NCI-H2107 treated with DMSO at 0.1 percent for 48 hours (cell line): ENCODE measurements around the gene FBXO38.

Source experiments
- DNase-seq: peaks from one replicate; lab custom pipeline; 2025; ENCODE audit not compliant: unreplicated experiment; lab: John Stamatoyannopoulos, UW

FBXO38 gene

DNA sequence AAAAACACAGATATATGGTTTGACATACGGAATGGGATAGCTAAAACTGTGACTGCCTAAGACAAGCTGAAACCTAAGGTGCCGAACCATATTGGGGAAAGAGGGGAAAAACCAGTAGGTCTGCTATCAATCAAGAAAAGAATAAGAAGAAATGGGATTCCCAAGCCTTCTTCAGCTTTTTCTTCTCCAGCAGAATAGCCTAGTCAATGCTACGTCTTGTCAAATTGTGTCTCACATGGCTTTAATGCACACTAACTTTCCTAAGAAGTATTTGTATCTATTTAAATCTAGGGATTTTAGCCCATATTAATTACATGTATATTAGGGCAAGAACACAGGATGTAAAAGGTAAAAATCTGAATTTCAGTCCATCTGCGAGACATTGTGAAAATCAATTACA, 797 bp upstream of the FBXO38 start:
- DNase-seq = no peak

DNA sequence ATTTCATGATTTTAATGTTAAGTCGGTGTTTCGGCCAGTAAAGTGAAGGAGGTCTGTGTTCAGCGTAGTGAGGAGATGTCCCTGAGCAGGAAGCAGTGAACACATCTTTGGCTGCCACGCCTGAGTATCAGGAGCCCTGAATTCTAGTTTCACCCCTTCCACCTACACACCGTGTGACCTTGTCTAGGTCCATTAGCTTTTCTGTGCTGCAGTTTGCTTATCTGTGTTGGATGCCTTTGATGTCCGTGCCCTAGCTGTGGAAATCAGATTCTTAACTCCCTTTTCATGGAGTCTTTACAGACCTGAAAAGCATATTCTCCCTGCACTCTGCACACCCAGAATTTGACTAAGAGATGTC, 601 bp downstream of the FBXO38 start:
- DNase-seq = no peak

DNA sequence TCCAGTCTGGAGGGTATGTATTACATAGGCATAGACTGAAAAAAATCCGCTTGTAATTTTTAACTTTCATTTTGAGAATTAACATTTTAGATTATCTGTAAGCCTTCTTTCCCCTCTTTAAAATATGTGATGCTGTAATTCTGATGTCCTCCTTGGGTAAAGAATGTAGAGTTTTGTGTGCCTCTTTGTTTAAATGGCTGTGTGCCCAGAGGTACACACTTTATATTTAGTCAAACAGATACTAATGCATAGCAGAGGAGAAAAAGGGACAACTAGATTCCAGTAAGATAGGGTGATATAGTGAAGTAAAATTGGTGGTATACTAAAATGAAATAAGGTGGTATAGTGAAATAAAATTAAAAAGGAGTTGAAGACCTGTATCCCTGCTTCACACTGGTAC, 1.3 kb downstream of the FBXO38 start:
- DNase-seq = no peak

DNA sequence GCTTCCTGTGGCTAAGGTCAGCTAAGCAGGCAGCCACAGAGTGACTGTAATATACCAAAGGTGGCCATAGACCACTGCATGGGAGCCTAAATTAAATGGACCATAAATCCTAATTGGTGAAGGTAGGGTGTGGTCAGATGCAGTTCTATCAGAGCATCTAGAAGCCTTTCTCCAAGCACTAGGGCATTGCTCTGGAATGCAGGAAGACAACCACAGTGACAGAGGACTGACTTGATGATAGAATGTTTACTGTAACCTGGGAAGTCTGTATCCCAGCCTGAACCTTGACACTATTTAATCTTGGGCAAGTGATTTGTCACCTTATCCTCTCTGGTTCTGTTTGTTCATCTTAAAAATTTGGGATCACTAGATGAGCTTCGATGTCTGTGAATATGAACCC, 2.3 kb downstream of the FBXO38 start:
- no peak for DNase-seq

DNA sequence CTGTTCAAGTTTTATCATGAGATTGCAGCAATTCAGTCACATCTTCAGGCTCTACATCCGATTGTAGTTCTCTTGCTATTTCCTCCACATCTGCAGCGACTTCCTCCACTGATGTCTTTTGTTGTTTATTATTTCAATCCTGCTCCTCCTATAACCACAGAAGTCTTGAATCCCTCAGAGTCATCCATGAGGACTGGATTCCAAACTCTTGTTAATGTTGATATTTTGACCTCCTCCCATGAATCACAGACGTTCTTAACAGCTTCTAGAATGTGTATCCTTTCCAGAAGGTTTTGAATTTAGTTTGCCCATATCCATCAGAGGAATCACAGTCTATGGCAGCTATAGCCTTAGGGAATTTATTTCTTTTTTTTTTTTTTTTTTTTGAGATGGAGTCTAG, 3.6 kb downstream of the FBXO38 start:
- DNase-seq = no peak

DNA sequence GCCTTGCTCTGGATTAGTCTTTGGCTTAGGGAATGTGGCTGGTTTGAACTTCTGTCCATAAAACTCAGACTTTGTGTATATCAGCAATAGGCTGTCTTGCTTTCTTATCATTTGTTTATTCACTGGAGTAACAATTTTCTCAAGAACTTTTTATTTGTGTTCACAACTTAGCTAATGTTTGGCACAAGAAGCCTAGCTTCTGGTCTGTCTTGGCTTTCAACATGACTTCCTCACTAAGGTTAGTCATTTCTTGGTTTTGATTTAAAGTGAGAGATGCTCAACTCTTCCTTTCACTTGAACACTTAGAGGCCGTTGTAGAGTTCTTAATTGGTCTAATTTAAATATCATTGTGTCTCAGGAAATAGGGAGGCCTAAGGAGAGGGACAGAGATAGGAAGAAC, 4.9 kb downstream of the FBXO38 start:
- DNase-seq = no peak

DNA sequence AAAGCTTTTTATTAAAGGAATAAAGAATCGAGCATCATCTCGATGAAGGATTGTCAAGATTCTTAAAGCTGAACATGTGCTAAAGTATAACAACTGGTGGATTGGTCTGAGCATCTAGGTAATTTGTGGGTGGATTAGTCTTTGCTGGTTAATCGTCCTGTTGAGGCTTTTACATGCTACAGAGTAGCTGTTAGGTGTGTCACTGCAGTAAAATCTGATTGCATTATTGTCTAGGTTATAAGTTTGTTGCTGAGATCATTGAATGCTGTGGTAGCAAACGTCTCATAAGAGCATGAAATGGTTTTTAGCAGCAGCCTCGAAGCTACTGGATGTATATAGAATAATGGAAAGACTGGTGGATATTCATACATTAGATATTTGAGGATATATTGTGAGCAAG, 7.2 kb downstream of the FBXO38 start:
- no peak for DNase-seq

DNA sequence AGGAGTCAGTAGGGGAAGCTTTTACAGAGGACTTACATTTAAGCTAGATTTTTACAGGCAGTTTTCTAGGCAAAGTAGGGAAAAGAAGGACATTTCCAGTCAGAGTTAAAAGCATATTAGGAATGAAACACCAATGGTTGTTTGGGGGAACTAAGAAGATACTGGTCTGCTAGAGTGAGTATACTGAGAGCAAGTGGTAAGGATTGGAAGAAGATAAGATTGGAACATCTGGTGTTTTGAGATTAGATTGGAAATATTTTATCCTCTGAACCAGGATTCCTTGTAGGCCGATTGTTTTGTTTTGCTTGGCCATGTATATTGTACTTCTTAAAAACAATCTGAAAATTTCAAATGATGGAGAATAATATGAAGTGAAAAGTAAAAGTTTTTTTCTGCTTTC, 7.7 kb downstream of the FBXO38 start:
- DNase-seq = no peak

DNA sequence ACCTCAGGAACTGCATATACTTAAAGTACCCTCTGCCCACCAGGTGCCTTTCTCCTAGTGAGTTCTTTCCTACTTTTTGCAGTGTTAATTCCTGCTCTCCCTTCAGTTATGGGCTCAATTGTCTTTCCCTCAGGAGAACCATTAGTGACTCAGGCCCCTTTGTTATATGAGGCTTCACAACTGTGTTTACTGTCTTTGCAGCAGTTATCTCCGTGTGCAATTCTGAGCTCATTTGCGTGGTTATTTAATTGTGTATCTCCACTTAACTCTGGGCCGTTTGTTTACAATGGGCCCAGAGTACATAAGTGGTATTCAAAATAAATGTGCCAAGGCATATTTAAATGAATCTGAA, 9.6 kb downstream of the FBXO38 start:
- DNase-seq = peak; percentile 89

DNA sequence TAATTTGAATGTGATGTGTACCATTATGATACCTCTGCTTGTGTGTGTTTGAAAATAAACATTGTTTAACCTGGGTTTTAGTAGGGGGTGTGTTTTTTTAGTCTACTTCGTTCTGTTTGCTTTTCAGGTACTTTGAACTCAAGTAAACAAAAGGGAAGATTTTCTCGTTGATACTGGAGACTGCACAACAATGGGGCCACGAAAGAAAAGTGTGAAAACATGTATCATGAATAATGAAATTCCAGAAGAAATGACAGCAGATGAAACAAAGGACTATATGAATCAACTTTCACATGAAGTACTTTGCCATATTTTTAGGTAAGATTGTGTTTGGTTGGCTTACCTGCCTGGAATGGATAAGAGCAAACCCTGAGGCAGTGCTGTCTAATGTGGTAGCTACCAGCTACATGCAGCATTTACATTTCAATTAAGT, 10.8 kb downstream of the FBXO38 start:
- no peak for DNase-seq

DNA sequence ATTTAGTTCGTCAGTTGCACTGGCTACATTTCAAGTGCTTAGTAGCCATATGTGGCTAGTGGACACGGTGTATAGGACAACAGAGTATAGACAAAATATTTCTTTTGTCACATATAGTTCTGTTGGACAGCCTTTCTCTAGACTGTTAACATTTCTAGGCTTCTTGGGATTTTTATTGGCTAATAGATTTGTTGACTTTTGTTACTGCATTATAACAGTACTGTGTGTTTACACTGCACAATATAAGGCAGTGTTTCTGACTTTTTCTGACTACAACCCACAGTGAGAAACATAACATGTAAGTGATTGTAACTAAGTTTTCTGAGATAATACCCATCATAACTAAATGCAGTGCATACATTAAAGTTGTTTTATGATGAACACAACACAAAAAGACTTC, 11.3 kb downstream of the FBXO38 start:
- no peak for DNase-seq

DNA sequence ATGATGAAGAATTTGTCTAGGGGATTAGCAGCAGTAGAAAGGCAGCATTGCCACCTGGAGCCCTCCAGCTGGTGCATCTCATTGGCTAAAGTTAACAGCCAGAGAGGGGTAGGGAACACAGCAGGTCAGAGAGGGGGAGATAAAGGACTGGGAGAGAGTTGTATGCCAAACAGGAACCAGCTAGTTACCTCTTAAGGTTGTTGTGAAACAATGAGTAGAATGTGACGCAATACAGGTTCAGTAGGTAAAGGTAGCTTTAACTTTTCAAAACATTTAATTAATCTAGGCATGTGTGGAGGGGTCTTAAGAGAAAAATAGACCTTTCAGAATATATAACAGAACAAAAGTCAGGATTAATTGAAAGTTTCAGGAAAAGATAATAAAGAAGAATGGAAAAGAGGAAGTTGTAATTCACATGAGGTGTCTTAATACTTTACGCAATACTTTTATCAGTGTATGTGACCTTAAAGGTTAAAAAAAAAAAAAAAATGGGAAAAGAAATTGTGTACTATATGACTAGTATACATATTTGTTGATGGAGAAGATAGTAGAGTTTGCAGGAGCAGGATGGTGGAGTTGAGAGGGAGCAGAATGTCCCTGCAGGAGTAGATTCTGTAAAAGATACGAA, 14.3 kb downstream of the FBXO38 start:
- DNase-seq = peak; percentile 62

DNA sequence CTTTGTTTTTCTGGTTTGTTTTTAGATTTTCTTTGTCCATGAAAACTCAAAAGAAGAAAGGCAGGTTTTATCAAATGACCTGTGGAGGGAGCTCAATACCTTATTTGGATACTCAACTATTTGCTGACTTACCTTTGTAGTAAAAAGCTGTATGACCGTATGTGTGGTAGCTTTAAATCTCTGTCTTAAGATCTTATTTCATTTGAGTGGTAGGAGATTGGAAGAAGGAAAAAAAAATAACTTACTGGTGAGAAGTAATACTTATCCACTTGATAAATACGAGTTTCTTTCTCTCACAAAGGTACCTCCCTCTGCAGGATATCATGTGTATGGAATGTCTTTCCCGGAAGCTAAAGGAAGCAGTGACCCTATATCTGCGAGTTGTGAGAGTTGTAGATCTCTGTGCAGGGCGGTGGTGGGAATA, 15.0 kb downstream of the FBXO38 start:
- no peak for DNase-seq

DNA sequence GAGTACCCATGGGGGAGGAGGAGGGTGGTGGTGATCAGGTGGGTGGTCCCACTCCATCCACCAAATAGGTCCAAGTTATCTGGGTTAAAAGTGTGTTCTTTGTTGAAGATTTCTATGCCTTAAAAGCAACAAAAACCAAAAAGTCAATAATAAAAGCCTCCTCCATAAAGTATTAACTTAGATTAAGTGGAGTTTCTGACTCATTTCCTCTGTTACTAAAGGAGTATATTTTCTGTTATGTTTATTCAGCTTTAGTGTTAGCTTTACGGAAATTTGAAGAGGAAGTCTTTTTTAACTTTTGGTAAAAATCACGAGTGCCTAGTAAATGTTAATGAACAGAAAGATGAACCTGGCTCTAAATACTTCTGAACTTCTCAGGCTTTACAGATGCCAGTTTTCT, 17.8 kb downstream of the FBXO38 start:
- no peak for DNase-seq

DNA sequence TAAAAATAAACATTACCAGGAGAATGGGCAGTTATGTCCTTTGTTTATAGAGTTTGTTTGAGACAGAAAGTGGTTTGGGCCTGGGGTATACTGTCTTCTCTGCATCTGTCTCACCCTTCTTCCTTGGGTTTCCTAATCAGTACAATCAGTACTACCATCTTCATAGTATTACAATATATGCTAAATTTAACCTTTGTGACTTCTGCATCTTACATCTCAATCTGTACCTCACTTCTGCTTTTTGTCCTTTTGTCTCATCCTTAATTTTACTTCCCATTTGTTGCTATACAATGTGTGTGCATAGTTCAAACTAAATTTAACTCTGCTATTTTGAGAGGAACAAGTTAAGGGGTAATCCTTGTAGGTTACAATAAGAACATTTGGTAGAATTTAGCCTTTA, 19.6 kb downstream of the FBXO38 start:
- DNase-seq = no peak

DNA sequence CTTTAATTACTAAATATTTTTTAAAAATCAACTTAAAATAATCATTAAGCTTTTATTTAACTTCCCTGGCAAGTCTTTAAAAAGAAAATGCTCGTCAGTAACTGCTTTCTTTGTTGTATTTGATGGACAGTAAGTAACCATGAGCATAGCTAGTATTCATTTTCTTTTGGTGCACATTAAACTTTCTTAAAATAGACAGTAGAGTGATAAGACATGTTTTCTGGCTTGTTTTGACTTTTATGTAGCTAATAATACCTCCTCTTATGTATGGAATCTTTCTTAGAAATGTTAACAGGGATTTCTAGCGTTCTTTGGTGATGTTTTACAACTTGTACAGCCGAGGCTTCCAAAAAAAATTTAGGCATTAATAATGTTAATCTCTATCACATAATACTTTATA, 22.6 kb downstream of the FBXO38 start:
- DNase-seq = no peak

DNA sequence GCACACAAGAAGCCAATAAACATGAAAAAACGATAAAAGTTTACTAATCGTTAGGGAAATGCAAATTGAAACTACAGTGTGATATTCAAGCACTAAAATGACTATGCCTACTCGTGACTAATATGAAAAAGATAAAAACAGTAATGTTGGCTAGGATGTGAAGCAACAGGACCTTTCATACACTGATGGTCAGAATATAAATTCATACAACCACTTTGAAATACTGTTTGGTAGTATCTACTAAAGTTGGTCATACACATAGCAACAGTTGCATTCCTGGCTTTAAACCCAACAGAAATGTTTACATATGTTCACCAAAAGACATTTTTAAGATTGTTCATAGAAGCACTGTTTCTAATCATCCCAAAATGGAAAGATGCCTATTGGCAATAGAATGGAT, 24.3 kb downstream of the FBXO38 start:
- no peak for DNase-seq

DNA sequence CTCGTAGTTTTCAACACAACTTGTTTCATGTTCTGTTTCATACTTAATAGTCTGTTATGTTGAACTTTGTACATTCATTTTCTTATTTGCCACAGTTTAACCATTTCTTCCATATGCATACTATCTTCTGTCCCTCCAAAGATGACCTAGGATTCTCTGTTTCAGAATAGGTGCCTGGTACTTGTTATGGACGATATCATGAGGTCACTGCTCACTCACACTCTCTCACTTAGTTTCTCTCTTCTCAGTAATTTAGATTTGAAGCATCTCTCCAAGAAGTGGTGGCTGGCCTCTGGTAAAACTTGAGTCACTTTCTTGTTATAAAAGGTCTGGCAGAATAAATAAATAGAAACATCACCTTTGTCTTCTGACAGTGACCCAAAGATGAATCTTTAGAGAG, 28.4 kb downstream of the FBXO38 start:
- no peak for DNase-seq

DNA sequence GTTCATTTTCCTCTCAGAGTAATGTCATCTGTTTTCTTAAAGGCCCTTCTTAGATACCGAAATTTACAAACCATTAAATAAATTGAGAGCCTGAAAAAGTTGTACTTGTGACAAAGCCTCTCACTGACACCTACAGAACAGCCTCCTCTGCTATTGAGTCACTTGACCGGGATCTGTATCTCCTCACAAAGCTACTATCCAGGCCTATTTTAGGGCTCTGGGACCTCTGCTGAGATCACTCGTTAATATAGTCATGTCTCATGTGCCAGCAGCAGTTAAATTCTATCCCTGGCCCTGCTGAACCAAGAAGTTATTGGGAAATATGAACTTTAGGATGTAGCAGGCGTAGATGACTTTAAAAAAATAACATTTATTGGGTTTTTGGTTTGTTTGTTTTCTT, 31.1 kb downstream of the FBXO38 start:
- DNase-seq = no peak

DNA sequence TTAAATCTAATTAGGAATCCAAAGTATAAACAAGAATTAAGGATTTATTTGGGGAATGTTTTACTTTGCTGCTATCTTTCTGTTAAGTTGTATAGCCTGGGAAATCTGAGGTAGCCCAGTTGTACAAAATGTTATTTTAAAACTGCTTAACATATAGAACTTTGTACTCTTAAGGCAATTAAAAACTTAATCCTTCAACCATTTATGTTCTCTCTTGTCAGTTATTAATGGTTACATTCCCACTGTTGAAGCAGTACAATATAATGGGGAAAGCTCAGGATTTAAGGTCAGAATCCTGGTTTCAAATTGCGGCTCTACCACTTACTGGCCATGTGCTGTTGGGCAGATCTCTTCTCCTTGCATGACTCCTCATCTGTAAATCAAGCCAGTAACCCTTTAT, 32.7 kb downstream of the FBXO38 start:
- no peak for DNase-seq

DNA sequence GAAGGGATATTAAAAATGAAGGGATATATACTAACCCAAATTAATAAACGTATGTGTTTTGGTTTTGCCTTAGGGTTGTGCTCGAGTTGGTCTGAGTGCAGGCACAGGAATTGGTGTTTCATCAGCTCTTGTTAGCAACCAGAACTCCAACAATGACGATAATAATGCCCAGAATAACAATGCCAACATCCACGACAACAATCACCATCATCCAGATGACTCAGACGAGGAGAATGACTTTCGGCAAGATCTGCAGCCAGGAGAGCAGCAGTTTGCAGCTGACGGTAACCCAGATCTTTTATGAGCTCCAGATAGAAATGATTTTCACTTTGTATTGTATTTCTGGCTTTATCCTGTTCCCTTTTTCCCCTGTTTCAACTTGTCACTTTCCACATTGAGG, 33.2 kb downstream of the FBXO38 start:
- DNase-seq = no peak

DNA sequence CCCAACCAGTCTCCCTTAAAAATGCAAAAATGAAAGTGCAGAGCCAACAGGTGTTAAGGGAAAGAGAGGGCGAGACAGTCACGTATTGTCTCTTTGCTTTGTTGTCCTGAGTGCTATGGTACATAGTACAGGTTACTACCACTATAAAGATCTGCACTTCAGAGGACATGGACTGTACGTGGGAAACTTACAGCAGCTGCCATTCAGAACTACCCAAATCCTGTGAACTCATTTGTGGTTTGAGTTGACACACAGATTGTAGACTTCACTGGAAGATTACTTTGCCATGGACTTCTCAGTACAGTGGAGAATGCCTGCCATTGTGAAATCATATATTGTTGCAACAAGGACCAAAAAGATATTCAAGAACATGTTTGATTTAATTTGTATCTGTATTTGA, 34.8 kb downstream of the FBXO38 start:
- no peak for DNase-seq

DNA sequence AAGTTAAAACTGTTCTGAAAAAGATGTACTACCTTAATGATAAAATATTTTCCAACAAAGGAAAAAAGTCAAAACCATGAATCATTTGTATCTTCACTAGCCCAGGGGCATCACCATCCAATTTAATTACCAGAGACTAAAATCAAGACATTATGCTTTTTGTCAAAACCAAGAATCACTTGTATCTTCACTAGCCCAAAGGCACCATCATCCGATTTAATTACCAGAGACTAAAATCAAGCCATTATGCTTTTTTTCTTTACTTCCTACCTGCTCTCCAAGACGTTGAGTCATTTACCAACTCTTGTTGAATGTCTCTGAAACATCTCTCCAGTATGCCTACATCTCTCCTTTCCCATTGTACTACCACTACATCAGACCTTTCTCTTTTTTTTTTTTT, 37.9 kb downstream of the FBXO38 start:
- no peak for DNase-seq

DNA sequence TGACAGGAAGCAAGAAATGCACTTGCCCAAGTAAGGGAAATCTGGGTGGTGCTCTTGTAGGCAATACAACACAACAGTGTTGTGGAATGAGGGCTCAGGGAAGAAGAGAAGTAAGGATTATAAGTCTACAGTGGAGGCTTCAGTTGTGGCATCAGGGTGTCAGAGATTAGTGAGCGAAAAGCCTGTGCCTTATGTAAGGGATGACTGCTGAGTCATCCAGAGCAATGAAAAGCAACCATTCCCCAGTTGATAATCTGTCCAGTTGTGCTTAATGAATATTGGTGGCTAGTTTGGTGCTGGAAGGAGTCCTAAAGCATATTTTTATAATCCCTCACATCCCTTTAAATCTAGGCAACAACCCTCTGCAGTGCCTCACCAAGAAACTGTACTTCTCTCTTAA, 42.0 kb downstream of the FBXO38 start:
- no peak for DNase-seq
